NB4 (cell line): ENCODE data around the gene NOS3.
A peak's percentile ranks its signal among the peaks of the same experiment; 100 is the strongest.

ENCODE experiments used
- MAX ChIP-seq: IDR thresholded peaks from 2 replicates; pipeline ENCODE4 v1.6.1; 2011; ENCODE audit warnings: low read depth, low read length
- MYC ChIP-seq: IDR thresholded peaks from 2 replicates; pipeline ENCODE4 v1.6.1; 2011; ENCODE audit warnings: low read depth, low read length
- POLR2A ChIP-seq: IDR thresholded peaks from 2 replicates; pipeline ENCODE4 v1.6.1; 2011; ENCODE audit warnings: mild to moderate bottlenecking; ENCODE audit not compliant: insufficient read length; ENCODE audit errors: extremely low read depth
- TF ChIP-seq, protein P1 (sequence below): IDR thresholded peaks from one replicate; pipeline ENCODE4 v1.5.1; 2012; ENCODE audit warnings: low read depth, low read length

- TF ChIP-seq, protein P1, sequence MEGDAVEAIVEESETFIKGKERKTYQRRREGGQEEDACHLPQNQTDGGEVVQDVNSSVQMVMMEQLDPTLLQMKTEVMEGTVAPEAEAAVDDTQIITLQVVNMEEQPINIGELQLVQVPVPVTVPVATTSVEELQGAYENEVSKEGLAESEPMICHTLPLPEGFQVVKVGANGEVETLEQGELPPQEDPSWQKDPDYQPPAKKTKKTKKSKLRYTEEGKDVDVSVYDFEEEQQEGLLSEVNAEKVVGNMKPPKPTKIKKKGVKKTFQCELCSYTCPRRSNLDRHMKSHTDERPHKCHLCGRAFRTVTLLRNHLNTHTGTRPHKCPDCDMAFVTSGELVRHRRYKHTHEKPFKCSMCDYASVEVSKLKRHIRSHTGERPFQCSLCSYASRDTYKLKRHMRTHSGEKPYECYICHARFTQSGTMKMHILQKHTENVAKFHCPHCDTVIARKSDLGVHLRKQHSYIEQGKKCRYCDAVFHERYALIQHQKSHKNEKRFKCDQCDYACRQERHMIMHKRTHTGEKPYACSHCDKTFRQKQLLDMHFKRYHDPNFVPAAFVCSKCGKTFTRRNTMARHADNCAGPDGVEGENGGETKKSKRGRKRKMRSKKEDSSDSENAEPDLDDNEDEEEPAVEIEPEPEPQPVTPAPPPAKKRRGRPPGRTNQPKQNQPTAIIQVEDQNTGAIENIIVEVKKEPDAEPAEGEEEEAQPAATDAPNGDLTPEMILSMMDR: peak; percentile 19
- TF ChIP-seq POLR2A: no peak
- peak; percentile 96 for TF ChIP-seq MYC
- TF ChIP-seq MAX: peak; percentile 87
Observed at GRCh38 chr7:150959739-150960734, 30.8 kb upstream of the NOS3 start.
